GM10266 (cell line): Measurements from ENCODE around the gene CEPT1.
A peak's percentile ranks its signal among the peaks of the same experiment; 100 is the strongest.

ENCODE experiments used
- DNase-seq: peaks from one replicate; pipeline ENCODE4 v3.0.0; 2012; ENCODE audit errors: extremely low spot score
- CTCF ChIP-seq: IDR thresholded peaks from 2 replicates; pipeline ENCODE4 v1.5.1; 2012; ENCODE audit warnings: mild to moderate bottlenecking, low read depth; ENCODE audit not compliant: control insufficient read depth, insufficient read depth; ENCODE audit errors: missing control alignments

Gene CEPT1

DNA sequence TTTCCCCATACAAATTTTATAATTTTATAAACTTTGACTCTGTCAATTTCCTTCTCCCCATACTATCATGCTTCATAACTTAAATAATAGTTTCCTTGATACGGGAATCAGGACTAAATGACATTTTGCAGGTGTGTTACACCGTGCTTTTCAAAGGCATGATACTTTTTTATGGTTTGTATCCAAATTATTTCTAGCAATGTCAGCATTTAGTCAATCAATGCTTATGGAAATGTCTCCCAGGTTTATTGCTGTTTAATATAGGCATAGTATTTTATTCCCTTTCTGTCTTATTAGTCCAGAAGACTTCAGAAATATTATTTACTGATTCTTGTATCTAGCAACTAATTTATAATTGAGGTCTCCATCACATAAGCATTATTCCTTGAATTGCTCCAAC lies 23.5 kb upstream of the CEPT1 start:
- TF ChIP-seq CTCF: no peak

GRCh38 chr1:111126354-111126753 lies 13.7 kb upstream of the CEPT1 start:
- TF ChIP-seq CTCF: no peak
- DNase-seq: no peak

More for the DNA sequence above, 23.5 kb upstream of the CEPT1 start:
- no peak for DNase-seq

GRCh38 chr1:111127923-111128643 lies 11.9 kb upstream of the CEPT1 start:
- TF ChIP-seq CTCF: no peak

DNA sequence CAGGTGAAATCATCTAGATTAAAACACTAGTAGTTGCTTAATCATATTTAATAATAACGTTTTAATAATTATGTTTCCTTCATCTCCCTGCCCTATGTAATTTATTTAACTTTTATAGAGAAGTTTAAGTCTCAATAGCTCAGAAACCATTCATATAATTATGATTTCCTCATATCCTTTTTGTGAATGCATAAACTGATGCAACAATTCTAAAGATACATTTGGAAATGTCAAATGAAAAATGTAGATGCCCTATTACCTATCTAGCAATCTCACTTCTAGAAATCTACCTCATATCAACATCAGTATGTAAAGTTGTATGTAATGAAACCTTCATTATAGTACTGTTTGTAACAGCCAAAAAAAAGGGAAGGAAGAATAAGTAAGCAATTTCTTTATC lies 10.6 kb upstream of the CEPT1 start:
- no peak for TF ChIP-seq CTCF
- DNase-seq: no peak

More at GRCh38 chr1:111127923-111128643, 11.9 kb upstream of the CEPT1 start:
- DNase-seq: peak; percentile 43

- TF ChIP-seq CTCF: no peak
- no peak for DNase-seq
These were observed 8.3 kb upstream of the CEPT1 start for GRCh38 chr1:111131693-111132092.

DNA sequence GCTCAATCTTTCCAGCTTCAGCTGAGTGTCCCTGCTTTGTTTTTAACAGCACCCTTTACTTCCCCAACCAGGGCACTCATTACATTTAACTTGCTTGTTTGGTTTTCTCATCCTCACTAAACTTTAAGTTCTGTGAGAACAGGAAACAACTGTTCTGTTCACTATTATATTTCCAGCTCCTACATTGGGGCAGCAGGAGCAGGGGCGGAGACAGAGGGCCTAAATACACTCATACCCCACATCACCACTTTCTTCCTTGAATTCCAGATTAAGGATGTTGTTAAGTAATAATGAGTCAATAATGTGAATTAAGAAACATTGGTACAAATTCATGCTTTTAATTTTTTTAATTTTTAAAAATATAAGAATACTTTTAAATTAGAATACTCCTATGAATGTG lies 6.2 kb upstream of the CEPT1 start:
- no peak for TF ChIP-seq CTCF
- DNase-seq: no peak

DNA sequence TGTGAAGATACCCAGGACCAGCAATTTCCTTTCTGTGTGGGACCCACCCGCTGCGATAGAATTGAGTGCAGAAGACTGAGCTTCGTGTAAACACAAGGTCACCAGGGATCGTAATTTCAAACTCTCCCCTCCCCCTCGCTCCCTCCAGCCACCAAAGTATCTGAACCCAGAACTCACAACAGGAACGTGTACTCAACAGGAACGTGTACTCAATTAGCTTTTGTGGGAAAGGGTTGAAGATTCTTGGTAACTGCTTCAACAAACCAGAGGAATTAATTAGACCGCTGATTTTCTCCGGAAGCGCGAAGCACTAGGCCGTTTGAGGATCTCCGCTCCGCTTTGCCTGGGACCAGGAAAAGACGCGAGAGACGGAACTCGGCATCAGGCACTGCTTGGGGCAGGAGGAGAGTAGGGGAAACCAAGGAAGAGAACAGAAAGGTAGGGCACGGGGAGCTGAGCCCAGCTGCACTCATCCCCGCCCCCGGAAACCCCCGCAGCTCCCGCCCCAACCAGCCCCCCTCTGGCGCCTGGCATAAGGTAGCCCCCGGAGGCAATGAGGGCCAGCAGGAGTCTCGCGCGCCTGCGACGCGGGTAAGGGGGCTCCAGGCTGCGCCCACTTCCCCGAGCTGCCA lies 583 bp upstream of the CEPT1 start:
- peak; percentile 27 for DNase-seq
- no peak for TF ChIP-seq CTCF
